NCI-H748 treated with DMSO at 0.1 percent for 48 hours (cell line): ENCODE data around the gene CRB1.

Source experiments
- DNase-seq: peaks from one replicate; lab custom pipeline; 2025; lab: John Stamatoyannopoulos, UW

CRB1 gene

GRCh38 chr1:197303463-197303862, 35.4 kb downstream of the CRB1 start:
- no peak for DNase-seq

DNA sequence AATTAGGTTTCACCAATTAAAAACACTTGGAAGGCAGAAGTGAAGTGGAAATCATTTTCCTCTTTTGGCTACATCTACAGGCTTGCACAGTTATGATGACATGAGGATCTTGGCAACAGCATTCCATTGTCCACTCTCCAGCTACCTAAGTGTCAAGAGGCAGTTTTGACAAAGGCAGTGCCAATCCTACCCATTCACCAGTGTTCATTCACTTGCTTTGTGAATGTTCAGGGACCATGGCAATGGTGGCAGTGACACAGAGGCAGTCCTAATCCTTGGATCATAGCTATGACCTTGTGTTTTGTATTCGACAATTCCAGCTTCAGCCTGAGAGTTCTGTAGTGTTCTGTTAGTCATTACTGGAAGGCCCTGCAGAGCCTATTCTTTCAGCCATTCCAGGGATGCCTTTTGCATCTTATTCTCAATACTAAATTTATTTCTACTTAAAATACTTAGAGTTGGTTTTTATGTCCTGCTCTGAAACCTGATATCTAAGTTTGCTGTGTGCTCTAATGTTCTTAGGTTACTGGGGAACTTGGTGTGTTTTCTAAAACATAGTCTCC, 36.7 kb downstream of the CRB1 start:
- DNase-seq, result no peak

DNA sequence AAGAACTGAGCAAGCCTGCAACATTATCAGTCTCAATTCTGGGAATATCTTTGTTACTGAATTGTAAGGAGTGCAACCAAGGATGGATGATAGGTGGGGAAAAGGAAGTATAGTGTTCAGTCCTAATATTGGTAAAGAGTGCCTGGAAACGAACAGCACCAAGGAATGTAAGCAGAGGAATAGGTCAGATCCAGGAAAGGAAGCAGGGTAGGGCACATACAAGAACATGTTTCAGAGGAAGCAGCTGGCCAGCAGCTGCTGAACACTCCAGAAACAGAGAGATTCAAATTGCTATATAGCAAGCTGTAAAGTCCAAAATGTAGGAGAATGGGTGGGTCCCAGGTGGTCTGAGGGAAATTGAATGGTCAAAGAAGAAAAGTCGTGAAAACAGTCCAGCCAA, 37.9 kb downstream of the CRB1 start:
- no peak for DNase-seq

DNA sequence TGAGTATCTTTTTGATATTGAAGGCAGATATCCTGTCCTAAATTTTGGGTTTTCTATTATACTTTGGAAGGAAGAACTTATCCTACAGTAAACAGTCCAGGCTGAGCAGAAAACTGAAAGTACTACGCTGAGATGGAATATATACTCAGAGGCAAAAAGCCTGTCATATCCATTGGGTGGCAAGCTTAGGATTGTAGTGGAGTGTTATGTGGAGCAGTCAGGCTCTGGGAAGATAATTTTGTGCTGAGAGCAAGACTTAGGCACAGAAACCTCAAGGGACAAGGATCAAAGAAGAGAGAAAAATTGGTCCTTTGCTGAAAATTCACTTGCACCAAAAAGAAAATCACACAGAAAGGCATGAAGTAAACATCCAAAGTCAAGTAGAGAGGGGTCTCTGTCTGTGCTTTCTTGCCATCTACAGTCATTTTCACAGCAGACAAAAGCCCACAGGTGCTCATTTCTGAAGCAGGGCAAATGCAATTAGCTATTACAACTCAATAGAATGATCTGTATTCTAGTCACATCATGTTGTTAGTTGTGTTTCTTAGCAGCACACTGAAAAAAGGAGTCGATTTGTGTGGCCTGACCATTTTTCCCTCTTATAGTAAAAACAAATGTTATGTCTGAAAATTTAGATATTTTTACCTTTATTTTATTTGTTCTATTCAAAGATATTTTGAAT, 38.5 kb downstream of the CRB1 start:
- DNase-seq, result no peak

DNA sequence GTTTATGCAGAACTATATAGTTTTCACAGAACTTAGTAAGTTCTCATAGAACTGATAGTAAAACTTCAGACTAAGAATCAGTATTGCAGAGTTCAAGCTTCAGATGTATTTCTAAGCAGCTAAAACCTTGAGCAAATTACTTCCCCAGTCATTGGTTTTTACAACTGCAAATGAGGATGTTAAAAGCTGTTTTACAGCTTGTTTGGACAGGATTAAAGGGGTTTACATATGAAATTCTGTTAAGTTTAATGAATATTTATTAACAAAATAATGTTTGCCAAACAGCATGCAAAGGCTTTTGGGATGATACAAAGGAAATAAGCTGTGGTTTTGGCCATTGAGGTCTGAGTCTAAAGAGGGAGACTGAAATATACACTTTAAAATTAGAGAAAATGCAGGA, 39.1 kb downstream of the CRB1 start:
- no peak for DNase-seq

GRCh38 chr1:197307551-197307950, 39.5 kb downstream of the CRB1 start:
- no peak for DNase-seq

DNA sequence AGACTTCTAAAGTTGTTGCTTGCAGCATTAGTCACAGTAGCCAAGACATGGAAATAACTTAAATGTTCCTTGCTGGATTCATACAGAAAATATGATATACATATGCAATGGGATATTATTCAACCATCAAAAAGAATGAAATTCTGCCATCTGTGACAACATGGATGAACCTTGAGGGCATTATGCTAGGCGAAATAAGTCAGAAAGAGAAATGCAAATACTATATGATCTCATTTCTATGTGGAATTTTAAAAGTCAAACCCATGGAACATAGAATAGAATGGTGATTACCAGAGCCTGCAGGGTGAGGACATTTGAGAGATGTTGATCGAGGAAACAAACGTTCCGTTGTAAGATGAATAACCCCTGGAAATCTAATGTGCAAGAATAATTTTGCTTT, 43.0 kb downstream of the CRB1 start:
- DNase-seq, result no peak

GRCh38 chr1:197312163-197312562, 44.1 kb downstream of the CRB1 start:
- no peak for DNase-seq

- DNase-seq, result no peak
Observed at GRCh38 chr1:197313713-197314112, 45.7 kb downstream of the CRB1 start.

- DNase-seq, result peak; percentile 9
Observed at GRCh38 chr1:197314682-197315081, 46.6 kb downstream of the CRB1 start.

GRCh38 chr1:197319631-197320030, 51.6 kb downstream of the CRB1 start:
- DNase-seq, result peak; percentile 68

DNA sequence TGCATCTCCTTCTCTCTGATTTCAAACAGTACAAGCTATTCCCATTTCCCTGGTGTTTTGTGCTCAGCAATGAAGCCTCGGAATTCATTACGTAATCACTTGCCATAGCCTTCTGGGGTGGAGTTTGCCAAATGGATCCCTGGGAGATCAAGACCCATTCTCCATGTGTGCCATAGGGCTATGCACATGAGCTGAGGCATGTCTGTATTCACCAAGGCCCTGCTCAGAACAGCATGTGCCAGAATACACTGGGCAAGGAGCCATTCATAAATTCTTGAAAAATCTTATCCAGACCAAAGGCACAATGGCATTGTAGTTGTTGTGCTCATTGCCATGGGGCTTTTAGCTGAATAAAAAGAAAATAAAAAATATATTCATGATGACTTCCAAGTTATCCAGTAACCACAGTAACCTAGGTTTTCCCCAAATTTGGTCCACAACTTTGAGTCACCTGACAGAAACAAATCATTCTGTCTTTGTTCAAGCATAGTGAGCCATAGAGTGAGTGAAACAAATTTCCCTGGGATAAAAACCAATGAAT, 53.0 kb downstream of the CRB1 start:
- DNase-seq, result no peak

DNA sequence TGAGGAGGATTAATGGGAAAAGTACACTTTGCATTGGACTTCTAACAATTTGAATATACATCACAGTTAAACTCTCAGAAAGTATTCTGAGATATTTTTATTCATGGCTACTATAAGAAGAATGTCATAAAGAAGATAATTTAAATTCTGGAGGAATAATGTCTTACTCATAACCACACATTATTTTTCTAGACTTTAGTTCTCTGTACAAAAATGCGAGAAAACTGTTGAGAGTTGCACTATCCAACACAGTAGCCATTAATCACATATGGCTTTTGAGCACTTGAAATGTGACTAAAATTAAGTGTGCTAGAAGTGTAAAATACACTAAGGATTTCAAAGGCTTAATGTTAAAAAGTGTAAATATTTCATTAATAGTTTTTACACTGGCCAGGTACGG, 53.8 kb downstream of the CRB1 start:
- DNase-seq, result no peak

DNA sequence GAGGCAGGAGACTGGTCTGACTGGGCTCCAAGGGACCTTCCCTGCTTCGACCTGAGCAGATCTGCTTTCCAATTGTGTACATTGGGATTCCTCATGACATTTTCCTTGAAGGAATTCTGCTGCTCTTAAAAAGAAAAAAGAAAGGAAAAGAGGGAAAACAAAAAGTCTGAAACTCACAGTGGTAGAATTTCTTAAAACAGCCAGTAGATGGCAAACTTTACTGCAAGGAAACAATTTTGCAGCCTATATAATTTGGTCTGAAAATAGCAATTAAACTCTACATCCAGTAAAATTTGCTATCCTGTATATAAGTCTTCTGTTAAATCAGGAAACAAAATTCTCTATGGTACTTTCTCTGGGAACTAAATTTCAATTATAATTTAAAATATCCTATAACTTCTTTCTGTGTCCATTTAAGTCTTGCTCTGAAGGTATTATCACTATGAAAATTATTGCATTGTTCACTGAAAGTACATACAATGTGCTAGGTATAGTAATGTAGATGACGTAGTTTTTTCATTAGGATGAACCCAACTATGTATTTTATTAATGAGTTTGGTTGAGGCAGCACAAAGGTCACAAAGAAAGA, 59.8 kb downstream of the CRB1 start:
- DNase-seq, result no peak

- no peak for DNase-seq
Observed at GRCh38 chr1:197330213-197330612, 62.2 kb downstream of the CRB1 start.

GRCh38 chr1:197331565-197331964, 63.5 kb downstream of the CRB1 start:
- DNase-seq, result no peak

GRCh38 chr1:197333041-197333440, 65.0 kb downstream of the CRB1 start:
- DNase-seq, result no peak

DNA sequence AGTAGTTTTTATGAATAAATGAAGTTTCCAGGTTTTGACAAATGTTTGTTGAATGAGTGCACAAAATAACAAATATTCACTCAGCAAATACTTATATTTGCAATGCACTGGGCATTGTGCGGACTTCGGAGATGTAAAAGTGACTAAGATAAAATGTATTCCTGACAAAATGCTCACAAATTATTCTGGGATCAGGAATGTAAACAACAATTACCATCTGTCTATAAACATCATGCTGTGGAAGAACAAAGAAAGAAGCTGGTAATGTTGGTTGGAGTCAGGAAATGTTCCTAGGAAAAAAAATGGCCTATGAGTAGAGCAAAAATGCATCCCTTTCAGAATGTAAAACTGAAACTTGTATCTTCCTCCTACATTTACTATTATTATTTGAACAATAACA, 68.5 kb downstream of the CRB1 start:
- DNase-seq, result no peak

GRCh38 chr1:197339106-197340060, 71.3 kb downstream of the CRB1 start:
- DNase-seq, result no peak

GRCh38 chr1:197341626-197342025, 73.6 kb downstream of the CRB1 start:
- no peak for DNase-seq

GRCh38 chr1:197342044-197342565, 74.1 kb downstream of the CRB1 start:
- no peak for DNase-seq

GRCh38 chr1:197342669-197343068, 74.6 kb downstream of the CRB1 start:
- DNase-seq, result no peak
